ENCODE results near the gene SLC41A3.

- TF ChIP-seq CTCF (conservative IDR thresholded peaks at IDR 0.05 in 1 of 2, IDR thresholded peaks at IDR 0.05 in 1 of 2; ENCODE audit: low read depth in 1 of 2, low read length in 2 of 2) (no peak), EZH2 (IDR thresholded peaks at IDR 0.05; ENCODE audit: low read length, missing control alignments) (no peak)
Measured at GRCh38 chr3:126035362-126036050, 48.4 kb downstream of the SLC41A3 start.
